HPDE6-E6E7 (cell line): ENCODE measurements around the gene FCSK.

Experiments used
- DNase-seq: peaks from one replicate; pipeline ENCODE4 v3.0.0; 2011; ENCODE audit warnings: missing footprints; ENCODE audit errors: extremely low spot score

Gene FCSK

DNA sequence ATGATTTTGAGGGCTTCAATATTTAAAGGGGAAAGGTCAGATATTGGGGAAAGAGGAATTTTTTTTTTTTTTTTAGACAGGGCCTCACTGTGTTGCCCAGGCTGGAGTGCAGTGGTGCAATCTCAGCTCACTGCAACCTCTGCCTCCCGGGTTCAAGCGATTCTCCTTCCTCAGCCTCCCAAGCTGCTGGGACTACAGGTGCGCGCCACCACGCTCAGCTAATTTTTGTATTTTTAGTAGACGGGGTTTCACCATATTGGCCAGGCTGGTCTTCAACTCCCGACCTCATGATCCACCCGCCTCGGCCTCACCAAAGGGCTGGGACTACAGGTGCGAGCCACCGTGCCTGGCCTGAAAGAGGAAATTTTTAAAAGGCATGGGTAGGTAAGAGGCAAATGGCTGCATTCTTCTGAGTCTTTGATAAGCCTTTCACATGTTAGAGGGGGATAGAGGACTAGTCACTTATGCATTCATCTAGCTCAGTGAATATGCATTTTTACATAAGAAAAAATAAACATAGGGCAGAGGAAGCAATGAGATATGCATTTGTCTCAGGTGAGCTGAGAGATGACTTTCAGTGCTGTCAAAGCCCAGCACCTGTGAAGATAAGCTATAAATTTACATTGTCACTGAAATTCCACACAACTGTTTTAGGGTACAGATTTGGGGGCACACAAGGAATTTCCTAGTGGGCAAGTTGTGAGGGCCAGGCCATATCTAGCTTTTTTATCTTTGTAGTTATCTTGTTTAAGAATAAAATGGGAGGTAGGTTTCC is 1.1 kb upstream of the FCSK start:
- no peak for DNase-seq

DNA sequence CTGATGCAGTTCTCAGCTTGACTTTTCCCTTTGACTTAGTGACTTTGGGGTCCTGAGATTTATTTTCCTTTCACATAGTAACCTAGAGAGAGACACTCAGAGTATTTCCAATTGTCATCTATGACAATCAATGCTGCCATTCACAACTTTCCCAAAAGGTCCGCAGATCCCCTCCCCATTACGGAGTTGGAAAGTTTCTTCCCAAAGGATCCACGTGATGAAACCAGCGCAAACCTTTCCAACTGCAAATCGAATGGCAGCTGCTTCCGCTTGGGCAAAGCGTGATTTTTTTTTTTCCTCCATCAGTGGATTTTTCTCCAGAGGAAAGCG is 538 bp upstream of the FCSK start:
- no peak for DNase-seq

DNA sequence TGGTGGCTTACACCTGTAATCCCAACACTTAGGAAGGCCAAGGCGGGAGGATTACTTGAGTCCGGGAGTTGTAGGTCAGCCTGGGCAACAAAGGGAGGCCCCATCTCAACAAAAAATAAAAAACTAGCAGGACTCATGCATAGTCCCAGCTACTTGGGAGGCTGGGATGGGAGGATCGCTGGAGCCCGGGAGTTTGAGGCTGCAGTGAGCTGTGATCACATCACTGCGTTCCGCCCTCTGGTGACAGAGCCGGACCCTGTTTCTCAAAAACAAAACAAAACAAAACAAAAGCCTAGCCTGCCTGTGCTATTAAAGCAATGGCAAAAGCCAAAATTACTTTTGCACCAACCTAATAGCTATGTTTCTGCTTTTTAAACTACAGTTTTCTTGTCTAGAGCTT is 1.5 kb downstream of the FCSK start:
- no peak for DNase-seq

DNA sequence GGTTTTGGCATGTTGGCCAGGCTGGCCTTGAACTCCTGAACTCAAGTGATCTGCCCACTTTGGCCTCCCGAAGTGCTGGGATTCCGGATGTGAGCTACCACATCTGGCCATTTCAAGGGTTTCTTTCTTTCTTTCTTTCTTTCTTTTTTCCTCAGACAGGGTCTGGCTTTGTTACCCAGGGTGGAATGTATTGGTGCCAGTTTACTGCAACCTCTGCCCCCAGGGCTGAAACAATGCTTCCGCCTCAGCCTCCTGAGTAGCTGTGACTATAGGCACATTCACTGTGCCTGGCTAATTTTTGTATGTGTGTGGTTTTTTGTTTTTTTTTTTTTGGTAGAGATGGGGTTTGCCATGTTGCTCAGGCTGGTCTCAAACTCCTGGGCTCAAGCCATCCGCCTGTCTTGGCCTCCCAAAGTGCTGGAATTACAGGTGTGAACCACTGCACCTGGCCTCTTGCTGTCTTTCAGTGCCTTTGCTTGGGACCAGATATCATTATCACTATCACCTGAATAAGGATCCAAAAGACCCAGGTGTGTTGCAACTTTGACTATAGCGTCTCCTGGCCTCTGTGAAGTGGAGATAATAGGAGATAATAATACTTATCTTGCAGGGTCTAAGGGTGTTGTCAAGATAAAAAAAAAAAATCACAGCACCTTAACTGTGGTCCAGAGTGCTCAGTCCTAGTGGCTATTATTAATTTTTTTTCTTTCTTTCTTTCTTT is 3.2 kb downstream of the FCSK start:
- no peak for DNase-seq

DNA sequence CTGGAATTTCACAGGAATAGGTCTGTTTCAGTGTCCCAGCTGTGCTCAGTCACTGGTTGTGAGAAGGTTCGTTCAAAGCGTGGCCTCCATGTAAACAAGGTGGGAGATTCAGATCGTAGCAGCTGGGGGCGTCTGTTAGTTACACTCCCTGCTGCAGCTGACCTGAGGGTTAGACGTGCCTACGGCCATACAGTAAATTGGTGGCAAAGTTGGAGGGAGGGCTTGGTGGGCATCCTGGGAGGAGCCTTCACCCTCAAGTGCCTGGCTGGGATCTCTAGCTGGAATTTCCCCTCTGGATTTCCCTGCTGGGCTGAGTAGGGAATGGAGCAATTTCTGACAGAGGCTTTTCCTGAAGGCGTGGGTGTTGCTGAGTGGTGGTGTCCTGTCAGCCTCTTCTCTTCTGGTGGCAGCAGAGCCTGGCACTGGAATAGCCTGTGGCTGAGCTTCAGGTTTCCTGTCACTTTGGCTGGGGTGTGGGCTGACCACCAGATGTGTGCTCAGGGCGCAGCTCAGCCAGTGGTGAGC is 6.4 kb downstream of the FCSK start:
- DNase-seq: no peak

DNA sequence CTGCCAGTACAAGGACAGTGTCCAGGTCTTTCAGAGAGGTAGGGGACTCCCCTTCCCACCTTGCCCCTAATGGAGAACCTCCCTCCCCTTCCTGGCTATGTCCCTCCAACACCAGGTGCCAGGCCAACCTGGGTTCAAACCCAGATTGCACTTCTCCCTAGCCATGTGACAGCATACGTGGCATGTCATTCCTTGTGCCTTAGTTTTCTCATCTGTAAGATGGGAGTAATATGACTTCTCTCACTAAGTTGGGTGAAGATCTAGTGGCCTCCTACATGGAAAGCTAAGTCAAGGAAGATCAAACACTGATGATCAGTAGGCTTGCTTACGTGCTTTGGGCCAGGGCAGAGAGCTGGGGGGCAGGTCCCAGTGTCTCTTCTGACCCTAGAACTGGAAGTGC is 8.8 kb downstream of the FCSK start:
- DNase-seq: no peak

DNA sequence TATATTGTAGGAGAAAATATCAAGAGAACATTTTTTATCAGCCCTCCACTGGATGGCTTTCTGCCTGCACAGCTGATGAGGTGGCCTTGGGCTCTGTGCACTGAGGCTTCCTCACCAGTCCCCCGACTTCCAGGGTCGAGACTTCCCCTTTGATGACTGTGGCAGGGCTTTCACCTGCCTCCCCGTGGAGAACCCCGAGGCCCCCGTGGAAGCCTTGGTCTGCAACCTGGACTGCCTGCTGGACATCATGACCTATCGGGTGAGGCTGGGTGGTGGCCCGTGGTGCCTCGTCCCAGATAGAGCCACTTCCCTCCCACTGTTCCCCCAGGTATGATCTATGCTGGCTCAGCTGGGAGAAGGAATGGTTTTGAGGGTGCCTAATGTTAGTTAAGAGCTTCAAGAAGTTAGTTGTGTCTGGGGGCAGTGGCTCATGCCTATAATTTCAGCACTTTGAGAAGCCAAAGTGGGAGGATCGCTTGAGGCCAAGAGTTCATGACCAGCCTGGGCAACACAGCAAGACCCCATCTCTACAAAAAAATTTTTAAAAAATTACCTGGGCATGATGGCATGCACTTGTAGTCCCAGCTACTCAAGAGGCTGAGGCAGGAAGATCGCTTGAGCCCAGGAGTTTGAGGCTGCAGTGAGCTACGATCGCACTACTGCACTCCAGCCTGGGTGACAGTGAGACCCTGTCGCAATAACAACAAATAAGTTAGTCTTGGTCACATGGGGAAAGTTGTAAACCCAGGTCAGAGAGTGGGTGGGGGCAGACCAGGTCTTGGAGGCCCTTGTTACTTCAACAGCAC is 11.8 kb downstream of the FCSK start:
- no peak for DNase-seq

DNA sequence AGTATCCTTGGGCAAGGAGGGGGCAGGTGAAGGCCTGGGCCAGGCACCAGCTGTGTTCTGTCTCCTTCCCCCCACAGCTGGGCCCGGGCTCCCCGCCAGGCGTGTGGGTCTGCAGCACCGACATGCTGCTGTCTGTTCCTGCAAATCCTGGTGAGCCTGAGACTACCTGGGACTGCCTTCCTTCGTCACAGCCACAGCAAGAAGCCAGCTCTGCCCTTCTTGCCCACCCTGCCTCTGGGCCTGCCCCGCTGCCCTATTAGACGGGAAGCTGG is 12.3 kb downstream of the FCSK start:
- DNase-seq: no peak

DNA sequence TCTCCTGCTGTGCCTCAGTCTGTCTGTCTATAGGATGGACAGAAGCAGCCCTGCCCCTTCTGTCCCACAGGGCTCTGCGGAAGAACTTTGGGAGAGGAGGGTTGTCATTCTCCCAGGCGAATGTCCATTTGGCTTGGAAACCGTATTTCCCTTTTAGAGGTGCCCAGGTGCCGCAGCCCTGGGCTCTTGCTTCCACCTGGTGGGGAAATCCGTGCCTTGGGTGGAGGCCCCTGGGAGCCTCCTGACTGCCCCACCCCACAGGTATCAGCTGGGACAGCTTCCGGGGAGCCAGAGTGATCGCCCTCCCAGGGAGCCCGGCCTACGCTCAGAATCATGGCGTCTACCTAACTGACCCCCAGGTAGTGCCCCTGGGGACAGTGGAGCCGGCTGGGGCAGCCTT is 12.7 kb downstream of the FCSK start:
- DNase-seq: no peak

DNA sequence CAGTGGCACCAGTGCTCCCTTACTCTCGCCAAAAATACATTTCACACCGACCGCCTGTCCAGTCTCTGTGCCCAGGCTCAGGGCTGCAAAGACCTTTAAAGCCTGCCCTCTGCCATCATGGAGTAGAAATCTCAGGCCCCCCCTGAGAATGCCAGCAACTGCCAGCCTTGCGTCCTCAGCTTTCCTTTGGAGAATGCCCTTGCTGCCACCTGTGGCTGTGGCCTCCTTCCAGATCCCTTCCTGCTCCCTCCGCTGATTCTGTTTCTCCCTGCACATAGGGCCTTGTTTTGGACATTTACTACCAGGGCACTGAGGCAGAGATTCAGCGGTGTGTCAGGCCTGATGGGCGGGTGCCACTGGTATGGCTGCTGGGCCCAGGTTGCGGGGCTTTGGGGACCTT is 13.2 kb downstream of the FCSK start:
- no peak for DNase-seq

DNA sequence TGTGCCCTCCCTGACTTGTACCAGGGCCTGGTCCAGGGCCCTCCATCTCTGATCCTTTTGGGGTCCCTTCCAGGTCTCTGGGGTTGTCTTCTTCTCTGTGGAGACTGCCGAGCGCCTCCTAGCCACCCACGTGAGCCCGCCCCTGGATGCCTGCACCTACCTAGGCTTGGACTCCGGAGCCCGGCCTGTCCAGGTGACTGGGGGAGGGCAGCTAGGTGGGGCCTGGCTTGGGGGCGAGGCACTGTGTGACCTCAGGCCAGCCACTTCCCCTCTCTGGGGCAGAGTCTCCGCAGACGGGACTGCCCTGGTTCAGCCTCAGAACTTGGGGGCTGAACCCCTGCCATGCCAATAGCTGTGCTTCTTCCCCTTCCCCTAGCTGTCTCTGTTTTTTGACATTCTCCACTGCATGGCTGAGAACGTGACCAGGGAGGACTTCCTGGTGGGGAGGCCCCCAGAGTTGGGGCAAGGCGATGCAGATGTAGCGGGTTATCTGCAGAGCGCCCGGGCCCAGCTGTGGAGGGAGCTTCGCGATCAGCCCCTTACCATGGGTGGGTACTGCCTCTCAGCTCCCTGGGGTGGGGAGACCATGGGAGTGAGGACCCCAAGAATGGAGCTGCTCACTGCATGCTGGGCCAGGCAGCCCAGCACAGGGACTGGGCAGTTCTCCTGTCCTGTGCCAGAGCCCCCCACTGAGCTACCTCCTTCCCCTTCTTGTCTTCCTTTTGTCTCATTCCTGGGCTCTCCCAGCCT is 14.6 kb downstream of the FCSK start:
- no peak for DNase-seq

DNA sequence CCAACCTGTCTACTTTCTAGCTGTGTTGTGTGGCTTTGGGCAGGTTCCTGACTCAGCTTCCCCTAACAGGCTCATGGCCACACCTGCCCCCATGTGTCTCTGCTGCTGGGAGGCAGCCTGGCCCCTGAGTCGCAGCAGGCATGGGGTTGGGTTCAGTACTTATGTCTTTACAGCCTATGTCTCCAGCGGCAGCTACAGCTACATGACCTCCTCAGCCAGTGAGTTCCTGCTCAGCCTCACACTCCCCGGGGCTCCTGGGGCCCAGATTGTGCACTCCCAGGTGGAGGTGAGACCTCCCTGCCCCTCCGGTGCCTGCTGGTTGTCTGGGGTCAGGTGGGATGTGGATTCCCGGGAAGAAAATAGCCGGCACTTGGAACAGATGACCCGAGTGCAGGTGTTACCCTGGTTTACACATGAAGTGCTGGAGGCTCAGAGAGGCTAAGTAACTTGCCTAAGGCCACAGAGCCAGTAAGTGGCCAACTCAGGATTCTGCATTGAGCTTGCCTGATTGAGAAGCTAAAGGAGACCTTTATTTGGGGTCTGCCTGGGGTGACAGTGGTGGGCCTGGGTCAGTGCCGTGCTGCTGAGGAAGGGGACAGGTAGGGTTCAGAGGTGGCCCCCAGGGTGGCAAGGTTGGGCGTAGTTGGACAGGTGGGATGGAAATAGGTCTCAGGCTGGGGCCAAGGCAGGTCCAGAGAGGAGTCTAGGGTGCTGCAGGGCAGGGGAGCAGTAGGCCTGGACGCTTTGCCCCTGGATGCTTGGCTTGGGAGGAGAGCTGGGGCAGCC is 15.9 kb downstream of the FCSK start:
- no peak for DNase-seq

DNA sequence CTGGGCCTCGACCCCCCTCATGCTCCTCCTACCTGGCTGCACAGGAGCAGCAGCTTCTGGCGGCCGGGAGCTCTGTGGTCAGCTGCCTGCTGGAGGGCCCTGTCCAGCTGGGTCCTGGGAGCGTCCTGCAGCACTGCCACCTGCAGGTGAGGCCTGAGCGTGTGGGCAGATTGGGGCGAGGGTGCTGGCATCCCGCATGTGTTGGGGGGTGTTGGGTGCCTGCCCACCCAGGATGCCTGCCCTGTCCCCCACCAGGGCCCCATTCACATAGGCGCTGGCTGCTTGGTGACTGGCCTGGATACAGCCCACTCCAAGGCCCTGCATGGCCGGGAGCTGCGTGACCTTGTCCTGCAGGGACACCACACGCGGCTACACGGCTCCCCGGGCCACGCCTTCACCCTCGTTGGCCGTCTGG is 16.5 kb downstream of the FCSK start:
- DNase-seq: no peak

DNA sequence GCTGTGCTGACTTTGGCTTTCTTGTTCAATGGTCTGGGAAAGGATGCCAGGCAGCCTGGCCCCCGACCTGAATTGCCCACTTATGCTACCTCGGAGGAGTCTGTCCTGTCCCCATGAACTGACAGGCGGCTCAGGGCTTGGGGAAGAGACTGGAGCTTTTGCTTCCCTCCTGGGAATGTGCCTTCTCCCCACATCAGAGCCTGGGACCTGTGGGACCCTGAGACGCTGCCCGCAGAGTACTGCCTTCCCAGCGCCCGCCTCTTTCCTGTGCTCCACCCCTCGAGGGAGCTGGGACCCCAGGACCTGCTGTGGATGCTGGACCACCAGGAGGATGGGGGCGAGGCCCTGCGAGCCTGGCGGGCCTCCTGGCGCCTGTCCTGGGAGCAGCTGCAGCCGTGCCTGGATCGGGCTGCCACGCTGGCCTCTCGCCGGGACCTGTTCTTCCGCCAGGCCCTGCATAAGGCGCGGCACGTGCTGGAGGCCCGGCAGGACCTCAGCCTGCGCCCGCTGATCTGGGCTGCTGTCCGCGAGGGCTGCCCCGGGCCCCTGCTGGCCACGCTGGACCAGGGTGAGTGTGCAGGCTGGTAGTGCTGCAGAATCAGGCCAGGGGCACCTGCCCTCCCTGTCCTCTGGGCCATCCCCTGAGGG is 18.5 kb downstream of the FCSK start:
- no peak for DNase-seq

DNA sequence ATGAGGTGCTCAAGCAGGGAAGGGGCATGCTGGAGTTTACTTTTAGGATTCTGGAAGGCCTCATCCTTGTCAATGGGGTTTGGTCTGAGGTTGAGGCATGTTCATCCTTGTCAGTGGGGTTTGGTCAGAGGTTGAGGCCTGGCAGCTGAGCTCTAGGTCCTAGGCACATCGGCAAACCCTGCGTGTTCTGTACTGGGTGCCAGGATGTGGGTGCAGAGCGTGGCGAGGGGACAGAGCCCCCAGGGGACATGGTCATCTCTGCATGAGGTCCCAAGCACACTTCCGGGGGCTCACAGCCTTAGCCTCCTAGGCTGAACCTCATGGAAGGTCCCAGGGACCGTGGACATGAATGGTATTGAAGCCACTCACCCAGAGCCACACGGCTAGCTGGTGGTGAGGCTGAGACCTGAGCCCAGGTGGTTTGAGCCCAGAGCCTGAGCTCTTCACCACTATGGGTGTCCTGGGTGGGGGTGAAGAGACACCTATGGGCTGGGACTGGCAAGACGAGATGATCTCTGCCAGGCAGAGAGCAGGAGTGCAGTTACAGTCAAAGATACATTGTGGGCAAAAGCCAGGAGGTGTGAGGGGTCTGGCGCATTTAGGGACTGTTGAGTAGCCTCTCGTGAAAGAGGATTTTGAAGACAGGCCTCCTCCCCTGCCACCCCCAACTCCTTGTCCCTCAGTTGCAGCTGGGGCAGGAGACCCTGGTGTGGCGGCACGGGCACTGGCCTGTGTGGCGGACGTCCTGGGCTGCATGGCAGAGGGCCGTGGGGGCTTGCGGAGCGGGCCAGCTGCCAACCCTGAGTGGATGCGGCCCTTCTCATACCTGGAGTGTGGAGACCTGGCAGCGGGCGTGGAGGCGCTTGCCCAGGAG is 19.3 kb downstream of the FCSK start:
- no peak for DNase-seq

DNA sequence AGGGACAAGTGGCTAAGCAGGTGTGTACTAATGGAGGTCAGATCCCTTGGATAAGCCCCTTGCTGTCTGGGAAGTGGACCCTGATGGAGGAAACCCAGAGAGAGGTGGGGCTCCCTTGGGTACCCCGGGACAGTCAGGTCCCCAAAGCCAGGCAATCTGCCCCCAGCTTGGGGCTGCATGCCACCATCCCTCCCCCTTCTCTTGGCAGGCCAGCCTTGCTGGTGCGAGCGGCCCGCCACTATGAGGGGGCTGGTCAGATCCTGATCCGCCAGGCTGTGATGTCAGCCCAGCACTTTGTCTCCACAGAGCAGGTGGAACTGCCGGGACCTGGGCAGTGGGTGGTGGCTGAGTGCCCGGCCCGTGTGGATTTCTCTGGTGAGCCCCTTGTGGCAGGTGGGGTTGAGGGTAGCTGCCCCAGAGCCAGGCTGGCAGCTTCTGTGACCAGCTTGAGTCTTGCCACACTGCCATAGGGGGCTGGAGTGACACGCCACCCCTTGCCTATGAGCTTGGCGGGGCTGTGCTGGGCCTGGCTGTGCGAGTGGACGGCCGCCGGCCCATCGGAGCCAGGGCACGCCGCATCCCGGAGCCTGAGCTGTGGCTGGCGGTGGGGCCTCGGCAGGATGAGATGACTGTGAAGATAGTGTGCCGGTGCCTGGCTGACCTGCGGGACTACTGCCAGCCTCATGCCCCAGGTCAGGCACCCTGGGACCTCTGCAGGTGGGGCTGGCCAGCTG is 20.1 kb downstream of the FCSK start:
- no peak for DNase-seq

DNA sequence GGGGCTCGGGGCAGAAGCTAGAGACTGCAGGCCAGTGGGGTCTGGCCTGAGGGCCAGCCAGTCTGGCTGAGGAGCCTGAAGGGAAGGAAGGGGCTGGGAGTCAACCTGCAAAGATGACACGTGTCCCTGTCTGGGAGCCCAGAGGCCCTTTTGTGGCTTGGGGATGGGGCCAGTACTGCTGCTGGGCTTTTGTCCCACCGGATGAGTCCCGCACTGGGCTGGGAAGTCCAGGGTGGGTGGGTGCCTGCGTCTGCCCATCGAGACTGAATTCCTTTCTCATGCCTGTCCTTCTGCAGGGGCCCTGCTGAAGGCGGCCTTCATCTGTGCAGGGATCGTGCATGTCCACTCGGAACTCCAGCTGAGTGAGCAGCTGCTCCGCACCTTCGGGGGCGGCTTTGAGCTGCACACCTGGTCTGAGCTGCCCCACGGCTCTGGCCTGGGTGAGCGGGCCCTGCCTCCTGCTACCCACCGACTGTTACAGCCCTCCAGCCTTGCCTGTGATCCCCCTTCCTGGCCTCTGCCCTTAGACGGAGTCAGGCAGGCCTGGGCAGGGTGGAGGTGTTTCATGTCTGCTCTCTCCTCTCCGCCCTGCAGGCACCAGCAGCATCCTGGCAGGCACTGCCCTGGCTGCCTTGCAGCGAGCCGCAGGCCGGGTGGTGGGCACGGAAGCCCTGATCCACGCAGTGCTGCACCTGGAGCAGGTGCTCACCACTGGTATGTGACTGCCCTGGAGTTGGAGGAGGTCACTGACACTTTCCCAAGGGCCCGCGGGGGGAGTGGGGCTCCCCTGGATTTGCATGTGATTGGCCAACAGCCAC is 20.9 kb downstream of the FCSK start:
- no peak for DNase-seq
